Hepatocyte (in vitro differentiated cells): ENCODE results near the gene DYNC1I1. TPM values are rescaled to one million over a fixed set of nuclear protein-coding genes. Genes with fewer than 3 reads are reported as not detected.

Experiments
- DNase-seq: peaks from one replicate; pipeline ENCODE4 v3.0.0-alpha.2; 2016; ENCODE audit warnings: low spot score
- H2AFZ ChIP-seq: fragments of 200-600 bp; sonication (generic); 2 replicates; pipeline ENCODE4 v1.6.0; 2016; ENCODE audit warnings: antibody characterized with exemption, mild to moderate bottlenecking
- H3K27ac ChIP-seq: fragments of 200-600 bp; sonication (generic); 2 replicates; pipeline ENCODE4 v1.5.1; 2016; ENCODE audit warnings: mild to moderate bottlenecking
- H3K27me3 ChIP-seq: fragments of 200-600 bp; sonication (generic); 2 replicates; pipeline ENCODE4 v1.6.1; 2016
- H3K36me3 ChIP-seq: fragments of 200-600 bp; sonication (generic); replicated peaks from 2 replicates; pipeline ENCODE4 v1.5.1; 2016; ENCODE audit warnings: low read depth; ENCODE audit not compliant: insufficient read depth
- H3K4me1 ChIP-seq: fragments of 200-600 bp; sonication (generic); 2 replicates; pipeline ENCODE4 v1.5.1; 2016; ENCODE audit warnings: mild to moderate bottlenecking, moderate library complexity; ENCODE audit not compliant: insufficient read depth
- H3K4me2 ChIP-seq: fragments of 200-600 bp; sonication (generic); 2 replicates; pipeline ENCODE4 v1.6.0; 2016
- H3K4me3 ChIP-seq: fragments of 200-600 bp; sonication (generic); 2 replicates; pipeline ENCODE4 v1.5.1; 2016; ENCODE audit warnings: mild to moderate bottlenecking
- H3K79me2 ChIP-seq: fragments of 200-600 bp; sonication (generic); 2 replicates; pipeline ENCODE4 v1.6.0; 2017; ENCODE audit warnings: mild to moderate bottlenecking
- H3K9me2 ChIP-seq: fragments of 200-600 bp; sonication (generic); replicated peaks from 2 replicates; pipeline ENCODE4 v1.6.0; 2017; ENCODE audit warnings: mild to moderate bottlenecking; ENCODE audit not compliant: insufficient read depth
- H3K9me3 ChIP-seq: fragments of 200-600 bp; sonication (generic); 2 replicates; pipeline ENCODE4 v1.5.1; 2016; ENCODE audit warnings: low read depth, mild to moderate bottlenecking
- H4K20me1 ChIP-seq: fragments of 200-600 bp; sonication (generic); 2 replicates; pipeline ENCODE4 v1.6.0; 2016; ENCODE audit warnings: mild to moderate bottlenecking; ENCODE audit not compliant: insufficient read depth, poor library complexity, severe bottlenecking
- CTCF ChIP-seq: fragments of 200-600 bp; sonication (generic); IDR thresholded peaks from 2 replicates; pipeline ENCODE4 v1.5.1; 2016; ENCODE audit warnings: antibody characterized with exemption, mild to moderate bottlenecking; ENCODE audit not compliant: poor library complexity
- EZH2 ChIP-seq: fragments of 200-600 bp; sonication (generic); IDR thresholded peaks from 2 replicates; pipeline ENCODE4 v1.6.1; 2016; ENCODE audit warnings: antibody characterized with exemption, mild to moderate bottlenecking, borderline replicate concordance
- EZH2phosphoT487 ChIP-seq: fragments of 200-600 bp; sonication (generic); IDR thresholded peaks from one replicate; pipeline ENCODE4 v1.6.1; 2018; ENCODE audit warnings: antibody characterized with exemption, mild to moderate bottlenecking, low read depth, moderate library complexity; ENCODE audit not compliant: unreplicated experiment, severe bottlenecking
- WGBS: methylation state at CpG from one replicate; pipeline ENCODE4 v1.1.6; 2016; ENCODE audit warnings: low lambda C conversion rate; ENCODE audit errors: missing lambda C conversion rate; 5-methylcytosine and 5-hydroxymethylcytosine counted together
- polyA plus RNA-seq: library from polyadenylated mRNA; unstranded; fragments of >200 nt; fragmentation: Nextera tagmentation; extraction: Ambion mirVana; gene quantifications from 2 replicates; pipeline ENCODE4 v1.2.1, GENCODE V29; 2016
- total RNA-seq: library from RNA; depleted of rRNA; stranded (reverse); fragments of >200 nt; gene quantifications from 2 replicates; pipeline ENCODE4 v1.2.3, GENCODE V29; 2014

Gene DYNC1I1
- total and polyA plus RNA-seq, 2 experiments from 2014 or later: 2.5 to 3.7 TPM

GRCh38 chr7:95874129-95874528 is 101.8 kb downstream of the DYNC1I1 start:
- no peaks in the 10 kb centered on the region for H4K20me1 ChIP-seq
- H3K27me3 ChIP-seq: no peaks in the 10 kb centered on the region
- H3K4me3 ChIP-seq: no peak overlapping the region
- H3K4me1 ChIP-seq: no peaks in the 10 kb centered on the region
- H3K9me2 ChIP-seq: no peaks in the 10 kb centered on the region
- no peak overlapping the region for H2AFZ ChIP-seq
- H3K79me2 ChIP-seq: no peaks in the 10 kb centered on the region
- WGBS: 79% methylated on average over 3 of the region's 3 CpGs
- H3K27ac ChIP-seq: no peak overlapping the region
- H3K36me3 ChIP-seq: no peaks in the 10 kb centered on the region
- TF ChIP-seq EZH2 (no peak), EZH2phosphoT487 (no peak), CTCF (no peak)
- no peak overlapping the region for H3K4me2 ChIP-seq
- DNase-seq: no peak
- no peaks in the 10 kb centered on the region for H3K9me3 ChIP-seq

GRCh38 chr7:95874541-95875265 is 102.3 kb downstream of the DYNC1I1 start:
- no peaks in the 10 kb centered on the region for H3K9me2 ChIP-seq
- TF ChIP-seq EZH2phosphoT487: no peak
- TF ChIP-seq EZH2: no peak
- TF ChIP-seq CTCF: no peak
- 93% methylated on average over 4 of the region's 4 CpGs for WGBS

GRCh38 chr7:95875519-95875918 is 103.2 kb downstream of the DYNC1I1 start:
- Histone ChIP-seq H3K9me3 (no peaks in the 10 kb centered on the region), H2AFZ (no peak overlapping the region), H3K4me1 (no peaks in the 10 kb centered on the region), H3K27me3 (no peaks in the 10 kb centered on the region), H4K20me1 (no peaks in the 10 kb centered on the region), H3K27ac (no peak overlapping the region), H3K79me2 (no peaks in the 10 kb centered on the region), H3K4me3 (no peak overlapping the region), H3K9me2 (no peaks in the 10 kb centered on the region), H3K4me2 (no peak overlapping the region), H3K36me3 (no peaks in the 10 kb centered on the region)
- TF ChIP-seq EZH2: no peak
- TF ChIP-seq EZH2phosphoT487: no peak
- TF ChIP-seq CTCF: no peak
- DNase-seq: no peak

More at GRCh38 chr7:95874541-95875265, 102.3 kb downstream of the DYNC1I1 start:
- Histone ChIP-seq H3K79me2 (no peaks in the 10 kb centered on the region), H2AFZ (no peak overlapping the region), H3K4me2 (no peak overlapping the region), H3K36me3 (no peaks in the 10 kb centered on the region), H3K4me3 (no peak overlapping the region), H3K9me3 (no peaks in the 10 kb centered on the region), H3K27ac (no peak overlapping the region), H4K20me1 (no peaks in the 10 kb centered on the region), H3K4me1 (no peaks in the 10 kb centered on the region), H3K27me3 (no peaks in the 10 kb centered on the region)
- DNase-seq: no peak

- TF ChIP-seq EZH2phosphoT487: no peak
- TF ChIP-seq EZH2: no peak
- no peak for TF ChIP-seq CTCF
- H3K27me3 ChIP-seq: no peaks in the 10 kb centered on the region
- no peak overlapping the region for H3K4me3 ChIP-seq
- H2AFZ ChIP-seq: no peak overlapping the region
- no peak overlapping the region for H3K4me2 ChIP-seq
- no peaks in the 10 kb centered on the region for H3K36me3 ChIP-seq
- H3K79me2 ChIP-seq: no peaks in the 10 kb centered on the region
- no peak for DNase-seq
- H3K27ac ChIP-seq: no peak overlapping the region
- H3K9me3 ChIP-seq: no peaks in the 10 kb centered on the region
- H3K4me1 ChIP-seq: no peaks in the 10 kb centered on the region
- no peaks in the 10 kb centered on the region for H3K9me2 ChIP-seq
- no peaks in the 10 kb centered on the region for H4K20me1 ChIP-seq
Observed at GRCh38 chr7:95878677-95879076, 106.3 kb downstream of the DYNC1I1 start.
